ENCODE data around the gene CCNY.

The CCNY gene

GRCh38 chr10:35342183-35342753 lies 6.0 kb downstream of the CCNY start:
- H3K4me1 ChIP-seq (ENCODE audit: insufficient read depth, insufficient read length): no peaks in the 10 kb centered on the region
- no peaks in the 10 kb centered on the region for H3K9me3 ChIP-seq (ENCODE audit: insufficient read depth, low read length)
- no peak for TF ChIP-seq YY1 (IDR thresholded peaks at IDR 0.05; ENCODE audit: insufficient read depth, insufficient read length)
- no peak for TF ChIP-seq SUZ12 (IDR thresholded peaks at IDR 0.05; ENCODE audit: extremely low read depth, insufficient read depth, insufficient read length)
- TF ChIP-seq ZNF274 (IDR thresholded peaks at IDR 0.05; ENCODE audit: low read depth, low read length): no peak
- no peak for DNase-seq (ENCODE audit: low read depth, low spot score)
- peaks cover 6% of the 10 kb centered on the region for H3K36me3 ChIP-seq (ENCODE audit: insufficient read depth, insufficient read length, low read length)
- H3K27me3 ChIP-seq (ENCODE audit: insufficient read depth, insufficient read length): peaks cover 12% of the 10 kb centered on the region
- no peak overlapping the region for H3K9ac ChIP-seq (ENCODE audit: insufficient read length, low read depth)
- H3K4me3 ChIP-seq (ENCODE audit: insufficient read length, low read depth): no peak overlapping the region

- H3K4me3 ChIP-seq (ENCODE audit: insufficient read length, low read depth): no peak overlapping the region
- H3K27me3 ChIP-seq (ENCODE audit: insufficient read depth, insufficient read length): no peaks in the 10 kb centered on the region
- H3K9me3 ChIP-seq (ENCODE audit: insufficient read depth, low read length): no peaks in the 10 kb centered on the region
- H3K4me1 ChIP-seq (ENCODE audit: insufficient read depth, insufficient read length): no peaks in the 10 kb centered on the region
- no peak for TF ChIP-seq SUZ12 (IDR thresholded peaks at IDR 0.05; ENCODE audit: extremely low read depth, insufficient read depth, insufficient read length)
- TF ChIP-seq YY1 (IDR thresholded peaks at IDR 0.05; ENCODE audit: insufficient read depth, insufficient read length): no peak
- TF ChIP-seq ZNF274 (IDR thresholded peaks at IDR 0.05; ENCODE audit: low read depth, low read length): no peak
- DNase-seq (ENCODE audit: low read depth, low spot score): no peak
- H3K9ac ChIP-seq (ENCODE audit: insufficient read length, low read depth): no peak overlapping the region
- peaks cover 6% of the 10 kb centered on the region for H3K36me3 ChIP-seq (ENCODE audit: insufficient read depth, insufficient read length, low read length)
Observed at GRCh38 chr10:35343739-35344138, 7.4 kb downstream of the CCNY start.

- Histone ChIP-seq H3K9ac (ENCODE audit: insufficient read length, low read depth) (no peak overlapping the region), H3K9me3 (ENCODE audit: insufficient read depth, low read length) (no peaks in the 10 kb centered on the region), H3K36me3 (ENCODE audit: insufficient read depth, insufficient read length, low read length) (peaks cover 6% of the 10 kb centered on the region), H3K27me3 (ENCODE audit: insufficient read depth, insufficient read length) (no peaks in the 10 kb centered on the region), H3K4me3 (ENCODE audit: insufficient read length, low read depth) (no peak overlapping the region), H3K4me1 (ENCODE audit: insufficient read depth, insufficient read length) (no peaks in the 10 kb centered on the region)
- no peak for TF ChIP-seq ZNF274 (IDR thresholded peaks at IDR 0.05; ENCODE audit: low read depth, low read length)
- no peak for TF ChIP-seq YY1 (IDR thresholded peaks at IDR 0.05; ENCODE audit: insufficient read depth, insufficient read length)
- no peak for TF ChIP-seq SUZ12 (IDR thresholded peaks at IDR 0.05; ENCODE audit: extremely low read depth, insufficient read depth, insufficient read length)
- no peak for DNase-seq (ENCODE audit: low read depth, low spot score)
Observed at GRCh38 chr10:35345383-35345742, 9.1 kb downstream of the CCNY start.

GRCh38 chr10:35346248-35346647 lies 9.9 kb downstream of the CCNY start:
- Histone ChIP-seq H3K4me1 (ENCODE audit: insufficient read depth, insufficient read length) (no peaks in the 10 kb centered on the region), H3K9ac (ENCODE audit: insufficient read length, low read depth) (no peak overlapping the region), H3K9me3 (ENCODE audit: insufficient read depth, low read length) (no peaks in the 10 kb centered on the region)

GRCh38 chr10:35347121-35347562 lies 10.8 kb downstream of the CCNY start:
- Histone ChIP-seq H3K9ac (ENCODE audit: insufficient read length, low read depth) (no peak overlapping the region), H3K9me3 (ENCODE audit: insufficient read depth, low read length) (no peaks in the 10 kb centered on the region), H3K4me1 (ENCODE audit: insufficient read depth, insufficient read length) (no peaks in the 10 kb centered on the region), H3K36me3 (ENCODE audit: insufficient read depth, insufficient read length, low read length) (peaks cover 6% of the 10 kb centered on the region), H3K27me3 (ENCODE audit: insufficient read depth, insufficient read length) (no peaks in the 10 kb centered on the region), H3K4me3 (ENCODE audit: insufficient read length, low read depth) (no peak overlapping the region)
- TF ChIP-seq ZNF274 (IDR thresholded peaks at IDR 0.05; ENCODE audit: low read depth, low read length) (no peak), YY1 (IDR thresholded peaks at IDR 0.05; ENCODE audit: insufficient read depth, insufficient read length) (no peak), SUZ12 (IDR thresholded peaks at IDR 0.05; ENCODE audit: extremely low read depth, insufficient read depth, insufficient read length) (no peak)
- DNase-seq (ENCODE audit: low read depth, low spot score): no peak

More at GRCh38 chr10:35346248-35346647, 9.9 kb downstream of the CCNY start:
- TF ChIP-seq ZNF274 (IDR thresholded peaks at IDR 0.05; ENCODE audit: low read depth, low read length) (no peak), SUZ12 (IDR thresholded peaks at IDR 0.05; ENCODE audit: extremely low read depth, insufficient read depth, insufficient read length) (no peak), YY1 (IDR thresholded peaks at IDR 0.05; ENCODE audit: insufficient read depth, insufficient read length) (no peak)
- no peak overlapping the region for H3K4me3 ChIP-seq (ENCODE audit: insufficient read length, low read depth)
- H3K36me3 ChIP-seq (ENCODE audit: insufficient read depth, insufficient read length, low read length): peaks cover 6% of the 10 kb centered on the region
- no peaks in the 10 kb centered on the region for H3K27me3 ChIP-seq (ENCODE audit: insufficient read depth, insufficient read length)
- DNase-seq (ENCODE audit: low read depth, low spot score): no peak

GRCh38 chr10:35347899-35348608 lies 11.7 kb downstream of the CCNY start:
- no peaks in the 10 kb centered on the region for H3K36me3 ChIP-seq (ENCODE audit: insufficient read depth, insufficient read length, low read length)
- H3K9ac ChIP-seq (ENCODE audit: insufficient read length, low read depth): no peak overlapping the region
- no peaks in the 10 kb centered on the region for H3K27me3 ChIP-seq (ENCODE audit: insufficient read depth, insufficient read length)
- no peaks in the 10 kb centered on the region for H3K9me3 ChIP-seq (ENCODE audit: insufficient read depth, low read length)
- H3K4me3 ChIP-seq (ENCODE audit: insufficient read length, low read depth): no peak overlapping the region
- no peaks in the 10 kb centered on the region for H3K4me1 ChIP-seq (ENCODE audit: insufficient read depth, insufficient read length)
- TF ChIP-seq YY1 (IDR thresholded peaks at IDR 0.05; ENCODE audit: insufficient read depth, insufficient read length): no peak
- no peak for TF ChIP-seq ZNF274 (IDR thresholded peaks at IDR 0.05; ENCODE audit: low read depth, low read length)
- no peak for TF ChIP-seq SUZ12 (IDR thresholded peaks at IDR 0.05; ENCODE audit: extremely low read depth, insufficient read depth, insufficient read length)
- DNase-seq (ENCODE audit: low read depth, low spot score): no peak

- H3K4me3 ChIP-seq (ENCODE audit: insufficient read length, low read depth): no peak overlapping the region
- no peaks in the 10 kb centered on the region for H3K36me3 ChIP-seq (ENCODE audit: insufficient read depth, insufficient read length, low read length)
- H3K27me3 ChIP-seq (ENCODE audit: insufficient read depth, insufficient read length): no peaks in the 10 kb centered on the region
- TF ChIP-seq ZNF274 (IDR thresholded peaks at IDR 0.05; ENCODE audit: low read depth, low read length): no peak
- H3K9me3 ChIP-seq (ENCODE audit: insufficient read depth, low read length): no peaks in the 10 kb centered on the region
- H3K9ac ChIP-seq (ENCODE audit: insufficient read length, low read depth): no peak overlapping the region
- no peak for DNase-seq (ENCODE audit: low read depth, low spot score)
- H3K4me1 ChIP-seq (ENCODE audit: insufficient read depth, insufficient read length): no peaks in the 10 kb centered on the region
Observed at GRCh38 chr10:35348609-35349388, 12.5 kb downstream of the CCNY start.
